Tibial nerve (tissue), 4 donors: ENCODE results near the gene SCAI.

Experiments used
- CTCF ChIP-seq, 5 experiments: fragments of 200-600 bp in 3 of 5; fragments of 450-650 bp in 2 of 5; sonication (generic) in 3 of 5; IDR thresholded peaks; one replicate each; pipeline ENCODE4 v1.5.1; 2016 to 2019; ENCODE audit warnings: antibody characterized with exemption in 5 of 5, mild to moderate bottlenecking in 3 of 5, moderate library complexity in 2 of 5
- EP300 ChIP-seq, 2 donors: sonication (generic); formaldehyde crosslinking; IDR thresholded peaks; one replicate each; pipeline ENCODE4 v1.6.1; 2017; ENCODE audit warnings: antibody characterized with exemption in 2 of 2, mild to moderate bottlenecking in 1 of 2
- POLR2A ChIP-seq, 2 donors: fragments of 450-650 bp; IDR thresholded peaks; one replicate each; pipeline ENCODE4 v1.6.1; 2017; ENCODE audit warnings: antibody characterized with exemption in 2 of 2, mild to moderate bottlenecking in 2 of 2, moderate library complexity in 2 of 2

- TF ChIP-seq POLR2A (IDR thresholded peaks at IDR 0.05): no peak
- TF ChIP-seq EP300 (IDR thresholded peaks at IDR 0.05): no peak
- TF ChIP-seq CTCF (IDR thresholded peaks at IDR 0.05): no peak
These were observed 197.2 kb downstream of the SCAI start for GRCh38 chr9:124946167-124946566.
